HepG2 (cell line): ENCODE measurements around the gene GDAP1L1. TPM values are rescaled to one million over a fixed set of nuclear protein-coding genes. Genes with fewer than 3 reads are reported as not detected.

Experiments
- CCAR2 ChIP-seq: fragments of 200-400 bp; formaldehyde crosslinking; optimal IDR thresholded peaks from 2 replicates; pipeline ENCODE3; 2018; ENCODE audit warnings: low read depth, mild to moderate bottlenecking, low read length, moderate library complexity
- FOXJ3 ChIP-seq: sonication (generic); formaldehyde crosslinking; IDR thresholded peaks from 2 replicates; pipeline ENCODE4 v1.4.0; 2020; ENCODE audit warnings: missing genetic modification reagents, mild to moderate bottlenecking, borderline replicate concordance
- HNRNPLL ChIP-seq: fragments of 200-400 bp; formaldehyde crosslinking; IDR thresholded peaks from 2 replicates; pipeline ENCODE4 v1.6.1; 2017; ENCODE audit warnings: mild to moderate bottlenecking, low read depth, low read length; ENCODE audit not compliant: poor library complexity, severe bottlenecking
- IKZF5 ChIP-seq: IDR thresholded peaks from 2 replicates; pipeline ENCODE4 v1.6.1; 2018; ENCODE audit warnings: missing genetic modification reagents, mild to moderate bottlenecking, missing compliant biosample characterization
- MLLT10 ChIP-seq: sonication (generic); formaldehyde crosslinking; IDR thresholded peaks from 2 replicates; pipeline ENCODE4 v1.4.0; 2020; ENCODE audit warnings: missing genetic modification reagents
- MXD3 ChIP-seq: IDR thresholded peaks from 2 replicates; pipeline ENCODE4 v1.6.1; 2016; ENCODE audit warnings: mild to moderate bottlenecking, missing biosample characterization, missing genetic modification reagents
- SKI ChIP-seq: fragments of 450-650 bp; IDR thresholded peaks from one replicate; pipeline ENCODE4 v1.6.1; 2018; ENCODE audit warnings: mild to moderate bottlenecking; ENCODE audit not compliant: partially characterized antibody
- SMARCC2 ChIP-seq: fragments of 450-650 bp; IDR thresholded peaks from 2 replicates; pipeline ENCODE4 v1.6.1; 2017; ENCODE audit warnings: antibody characterized with exemption, mild to moderate bottlenecking
- STAT5B ChIP-seq: sonication (generic); formaldehyde crosslinking; IDR thresholded peaks from 2 replicates; pipeline ENCODE4 v1.4.0; 2020; ENCODE audit warnings: missing genetic modification reagents
- TCF7L2 ChIP-seq: IDR thresholded peaks from 2 replicates; pipeline ENCODE4 v1.6.1; 2011; ENCODE audit warnings: mild to moderate bottlenecking, low read depth, low read length, moderate library complexity
- TFE3 ChIP-seq: IDR thresholded peaks from 2 replicates; pipeline ENCODE4 v1.6.1; 2016
- THAP7 ChIP-seq: sonication (generic); formaldehyde crosslinking; IDR thresholded peaks from 2 replicates; pipeline ENCODE4 v1.8.1; 2023; ENCODE audit warnings: mild to moderate bottlenecking, missing genetic modification reagents
- YEATS2 ChIP-seq: sonication (generic); formaldehyde crosslinking; IDR thresholded peaks from 2 replicates; pipeline ENCODE4 v1.4.0; 2020; ENCODE audit warnings: missing genetic modification reagents, borderline replicate concordance
- ZBTB44 ChIP-seq: sonication (generic); formaldehyde crosslinking; IDR thresholded peaks from 2 replicates; pipeline ENCODE4 v1.4.0; 2020; ENCODE audit warnings: missing genetic modification reagents
- ZFP37 ChIP-seq: sonication (generic); formaldehyde crosslinking; IDR thresholded peaks from 2 replicates; pipeline ENCODE4 v1.4.0; 2020; ENCODE audit warnings: missing genetic modification reagents, borderline replicate concordance
- ZNF20 ChIP-seq: sonication (generic); formaldehyde crosslinking; IDR thresholded peaks from 2 replicates; pipeline ENCODE4 v1.4.0; 2020; ENCODE audit warnings: mild to moderate bottlenecking, moderate library complexity, missing genetic modification reagents
- ZNF253 ChIP-seq: sonication (generic); formaldehyde crosslinking; IDR thresholded peaks from 2 replicates; pipeline ENCODE4 v1.8.0; 2022; ENCODE audit warnings: mild to moderate bottlenecking, missing genetic modification reagents, borderline replicate concordance
- ZNF350 ChIP-seq: sonication (generic); formaldehyde crosslinking; IDR thresholded peaks from 2 replicates; pipeline ENCODE4 v1.4.0; 2020; ENCODE audit warnings: mild to moderate bottlenecking, low read depth, missing genetic modification reagents, borderline replicate concordance
- ZNF451 ChIP-seq: sonication (generic); formaldehyde crosslinking; IDR thresholded peaks from 2 replicates; pipeline ENCODE4 v1.5.0; 2020; ENCODE audit warnings: mild to moderate bottlenecking, missing genetic modification reagents
- ZNF513 ChIP-seq: sonication (generic); formaldehyde crosslinking; conservative IDR thresholded peaks from 2 replicates; pipeline ENCODE4 v1.5.0; 2020; ENCODE audit warnings: missing genetic modification reagents
- ZNF619 ChIP-seq: sonication (generic); formaldehyde crosslinking; IDR thresholded peaks from 2 replicates; pipeline ENCODE4 v1.4.0; 2020; ENCODE audit warnings: mild to moderate bottlenecking, missing genetic modification reagents
- ZNF790 ChIP-seq: sonication (generic); formaldehyde crosslinking; IDR thresholded peaks from 2 replicates; pipeline ENCODE4 v1.8.0; 2022; ENCODE audit warnings: missing genetic modification reagents, mild to moderate bottlenecking, borderline replicate concordance
- ZNF816 ChIP-seq: sonication (generic); formaldehyde crosslinking; IDR thresholded peaks from 2 replicates; pipeline ENCODE4 v1.8.0; 2022; ENCODE audit warnings: missing genetic modification reagents, mild to moderate bottlenecking, borderline replicate concordance
- polyA plus RNA-seq, 8 experiments: library from polyadenylated mRNA; depleted of rRNA in 3 of 8; stranded (reverse) in 7 of 8; unstranded in 1 of 8; fragments of >200 nt; fragmentation: Illumina TruSeq in 4 of 8; extraction: Trizol in 4 of 8; gene quantifications; 2 replicates each; pipeline versions ENCODE4 v1.2.1 to v1.2.3, GENCODE V29; 2011 to 2016; ENCODE audit warnings: low read depth in 4 of 8, missing spikeins in 1 of 8, mixed read lengths in 1 of 8; ENCODE audit not compliant: insufficient read depth in 1 of 8
- total RNA-seq, 5 experiments: library from RNA; depleted of rRNA; stranded (reverse); fragments of >200 nt; fragmentation: Illumina TruSeq; extraction: Trizol; gene quantifications; 2 replicates each; pipeline ENCODE4 v1.2.3, GENCODE V29; 2016; ENCODE audit warnings: low read depth in 1 of 5

Gene GDAP1L1
- total and polyA plus RNA-seq, 2 of the 13 experiments (the other 11 are each of a cell fraction or from before 2014, with no cell fraction given), result 0.04 TPM; not detected in 1

- TF ChIP-seq ZNF350 (CRISPR knock-in tag) (no peak), ZNF513 (no peak), ZNF20 (no peak; the same call in 1 of the 2 replicates), SKI (no peak), HNRNPLL (no peak), FOXJ3 (no peak), MLLT10 (CRISPR knock-in tag) (no peak), MXD3 (CRISPR knock-in tag) (0 out of 2 replicates have a peak, but pooled peaks have one; percentile 16), TCF7L2 (no peak), ZNF253 (CRISPR knock-in tag) (no peak; the same call in 1 of the 2 replicates), ZNF619 (CRISPR knock-in tag) (peak; percentile 77; the same call in 1 of the 2 replicates), IKZF5 (CRISPR knock-in tag) (no peak), ZBTB44 (CRISPR knock-in tag) (0 out of 2 replicates have a peak, but pooled peaks have one; percentile 72), TFE3 (CRISPR knock-in tag) (no peak; the same call in 1 of the 2 replicates), YEATS2 (CRISPR knock-in tag) (no peak), ZFP37 (CRISPR knock-in tag) (no peak), ZNF451 (CRISPR knock-in tag) (no peak), ZNF816 (CRISPR knock-in tag) (no peak), STAT5B (no peak), THAP7 (CRISPR knock-in tag) (no peak), SMARCC2 (no peak), CCAR2 (no peak), ZNF790 (CRISPR knock-in tag) (no peak)
These were observed 37.3 kb upstream of the GDAP1L1 start (continued) for GRCh38 chr20:44209686-44210405.
